GM12878 (cell line): ENCODE results near the gene CPEB3. TPM values are rescaled to one million over a fixed set of nuclear protein-coding genes. Genes with fewer than 3 reads are reported as not detected.

Experiments used
- ATAC-seq: fragments of 200-7000 bp; cut with Tn5 transposase; 3 replicates; pipeline ENCODE4 v1.9.1; 2020; ENCODE audit warnings: mild to moderate bottlenecking, moderate library complexity
- BruUV-seq: library from RNA; stranded (reverse); fragments of 400-500 nt; replicated peaks from 2 replicates; lab custom pipeline; 2021; lab: Mats Ljungman, UMichigan
- CTCF ChIA-PET: fragments of 300-600 bp; sonication (Branson Sonifier 250); formaldehyde crosslinking; extraction: SDS; loops from one replicate; lab custom pipeline; 2021; ENCODE audit warnings: inconsistent platforms; lab: Yijun Ruan, JAX
- POLR2A ChIA-PET: fragments of 350-600 bp; formaldehyde crosslinking; extraction: SDS; loops from one replicate; lab custom pipeline; 2021; ENCODE audit warnings: inconsistent platforms; lab: Charles Lee
- RAD21 ChIA-PET: fragments of 300-600 bp; sonication (Branson Sonifier 250); formaldehyde crosslinking; loops from one replicate; lab custom pipeline; 2023; ENCODE audit warnings: antibody characterized with exemption; ENCODE audit not compliant: unreplicated experiment; lab: Charles Lee
- SMC1A ChIA-PET: fragments of 300-600 bp; sonication (Branson Sonifier 250); formaldehyde crosslinking; loops from one replicate; lab custom pipeline; 2023; ENCODE audit not compliant: unreplicated experiment, uncharacterized antibody; lab: Charles Lee
- DNase-seq: peaks from one replicate; pipeline ENCODE4 v3.0.0-alpha.2; 2011; ENCODE audit warnings: low read depth, low spot score
- FAIRE-seq: peaks from 3 replicates; lab custom pipeline; 2011; peaks lifted over from hg19 to GRCh38; lab: Jason Lieb, UNC
- H2AFZ ChIP-seq: 2 replicates; pipeline ENCODE4 v1.6.0; 2011; ENCODE audit warnings: low read depth, low read length, control low read depth; ENCODE audit not compliant: control insufficient read depth
- H3K27ac ChIP-seq: 2 replicates; pipeline ENCODE4 v1.5.1; 2011; ENCODE audit warnings: control low read depth; ENCODE audit not compliant: control insufficient read depth, insufficient read depth
- H3K27me3 ChIP-seq, 2 experiments: replicated peaks in 1 of 2; 2 replicates each; pipeline versions ENCODE4 v1.6.0 to v1.6.1; 2011; ENCODE audit warnings: low read length in 1 of 2; ENCODE audit not compliant: control insufficient read depth in 2 of 2, insufficient read depth in 2 of 2
- H3K36me3 ChIP-seq, 2 experiments: 2 replicates each; pipeline ENCODE4 v1.5.1; 2011; ENCODE audit warnings: low read length in 1 of 2; ENCODE audit not compliant: control insufficient read depth in 2 of 2, insufficient read depth in 2 of 2
- H3K4me1 ChIP-seq: 2 replicates; pipeline ENCODE4 v1.6.1; 2011; ENCODE audit warnings: mild to moderate bottlenecking, low read length, moderate library complexity, mixed read lengths; ENCODE audit not compliant: control insufficient read depth, insufficient read depth
- H3K4me2 ChIP-seq: 2 replicates; pipeline ENCODE4 v1.6.0; 2011; ENCODE audit warnings: control low read depth; ENCODE audit not compliant: control insufficient read depth, insufficient read depth
- H3K4me3 ChIP-seq: fragments of 200-600 bp; sonication (generic); 2 replicates; pipeline ENCODE4 v1.5.1; 2016
- H3K79me2 ChIP-seq: 2 replicates; pipeline ENCODE4 v1.6.0; 2011; ENCODE audit warnings: low read length; ENCODE audit not compliant: control insufficient read depth, insufficient read depth
- H3K9ac ChIP-seq: 2 replicates; pipeline ENCODE4 v1.8.0; 2011; ENCODE audit warnings: low read length, control low read depth, mixed read lengths; ENCODE audit not compliant: control insufficient read depth, insufficient read depth
- H3K9me3 ChIP-seq: replicated peaks from 3 replicates; pipeline ENCODE4 v1.5.1; 2011; ENCODE audit warnings: mild to moderate bottlenecking, low read length; ENCODE audit not compliant: control insufficient read depth, insufficient read depth
- H4K20me1 ChIP-seq: 2 replicates; pipeline ENCODE4 v1.6.0; 2011; ENCODE audit not compliant: control insufficient read depth, insufficient read depth
- RUNX3 ChIP-seq: IDR thresholded peaks from 2 replicates; pipeline ENCODE4 v1.6.1; 2012; ENCODE audit warnings: low read length, inconsistent platforms
- WGBS: methylation state at CpG from one replicate; pipeline ENCODE4 v1.1.6; 2016; ENCODE audit warnings: low lambda C conversion rate; ENCODE audit not compliant: insufficient replicate concordance, insufficient coverage; ENCODE audit errors: missing lambda C conversion rate; 5-methylcytosine and 5-hydroxymethylcytosine counted together
- in situ Hi-C: fragments of 300-500 bp; cut with MboI; formaldehyde crosslinking; loops from 9 replicates; pipeline ENCODE4 v1.14.3; 2018; ENCODE audit warnings: mixed read lengths
- intact Hi-C: fragments of 100-400 bp; cut with micrococcal nuclease; formaldehyde crosslinking; loops from one replicate; pipeline ENCODE4 v1.14.2; 2022; ENCODE audit not compliant: unreplicated experiment
- polyA plus RNA-seq, 11 experiments: library from polyadenylated mRNA; depleted of rRNA in 4 of 11; unstranded in 6 of 11; stranded (reverse) in 5 of 11; fragments of >200 nt; fragmentation: Nextera tagmentation in 4 of 11; fragmentation: Illumina TruSeq in 1 of 11; extraction: Ambion mirVana in 4 of 11; extraction: Trizol in 1 of 11; gene quantifications; 1 replicate in 1 of 11; 2 replicates in 10 of 11; pipeline versions ENCODE4 v1.2.1 to v1.2.3, GENCODE V29; 2011 to 2016; ENCODE audit warnings: inconsistent platforms in 2 of 11, missing spikeins in 2 of 11, low read depth in 1 of 11
- total RNA-seq, 4 experiments: library from RNA; depleted of rRNA in 3 of 4; stranded (reverse); fragments of >200 nt in 3 of 4; fragmentation: Illumina TruSeq in 1 of 4; extraction: Trizol in 1 of 4; gene quantifications; 2 replicates each; pipeline versions ENCODE4 v1.2.1 to v1.2.3, GENCODE V29; 2013 to 2021
- TF ChIP-seq, protein P1 (sequence below): IDR thresholded peaks from 2 replicates; pipeline ENCODE4 v1.6.1; 2011; ENCODE audit warnings: borderline replicate concordance, low read depth, mild to moderate bottlenecking, moderate library complexity, mixed read lengths, low read length; ENCODE audit not compliant: insufficient read depth; ENCODE audit errors: extremely low read length
- TF ChIP-seq, protein P2 (sequence below): IDR thresholded peaks from 2 replicates; pipeline ENCODE4 v1.6.1; 2011; ENCODE audit warnings: borderline replicate concordance, low read depth, mild to moderate bottlenecking, moderate library complexity, low read length; ENCODE audit not compliant: insufficient read depth, poor library complexity, severe bottlenecking

CPEB3 gene
- total and polyA plus RNA-seq, 10 of the 15 experiments (the other 5 are each of a cell fraction or from before 2014, with no cell fraction given) = 0.50 to 2.3 (median 1.2) TPM

DNA sequence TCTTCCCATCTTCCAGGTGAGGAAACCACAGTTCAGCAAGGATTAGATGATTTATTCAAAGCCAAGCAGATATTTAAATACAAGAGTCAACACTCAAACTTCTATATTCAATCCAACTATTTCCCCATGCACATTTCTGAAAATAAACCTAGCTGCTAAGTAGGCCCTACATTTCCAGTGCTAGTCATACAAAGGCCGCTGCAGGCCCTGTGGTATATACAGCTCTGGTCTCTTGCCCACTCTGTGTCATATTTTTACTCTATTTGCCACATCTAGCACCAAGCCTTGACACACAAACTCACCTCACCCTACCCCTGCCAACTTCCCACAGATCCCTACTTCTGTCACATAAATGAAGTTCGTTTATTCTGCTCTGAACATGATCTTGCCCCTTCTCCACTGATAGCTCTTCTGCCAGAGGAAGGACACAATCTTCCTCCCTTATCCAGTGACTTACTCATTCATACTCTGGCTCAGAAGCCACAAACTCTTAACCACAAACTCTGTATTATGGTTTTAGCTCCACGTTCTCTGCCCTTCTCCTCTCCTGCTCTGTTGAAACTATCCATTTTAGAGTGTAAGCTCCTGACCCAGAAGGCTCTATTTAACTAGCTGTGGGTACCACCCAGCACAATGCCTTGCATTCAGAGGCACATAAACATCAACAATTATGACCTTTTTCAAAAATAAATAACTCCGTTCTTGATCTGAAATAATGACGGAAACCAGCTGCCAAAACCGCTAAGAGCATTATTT, 180.7 kb downstream of the CPEB3 start:
- peaks cover 0 to 4% of the 10 kb centered on the region in 2 experiments; a peak in 3 of 4 replicates for H3K36me3 ChIP-seq
- no peaks in the 10 kb centered on the region for H4K20me1 ChIP-seq
- H3K4me3 ChIP-seq = no peak overlapping the region
- in situ Hi-C loops = no loop called here
- ChIA-PET SMC1A (interaction anchor here (0.8 to 2.6 kb wide), 7 partner anchors 9 to 182 kb away, joined by 3 to 14 read pairs (median 5); no protein-coding TSS in a partner anchor), POLR2A (interaction anchor here (0.8 to 1.2 kb wide), 2 partner anchors 28 to 101 kb away, joined by 3 to 5 read pairs; no protein-coding TSS in a partner anchor), RAD21 (interaction anchor here (1.0 to 1.8 kb wide), 2 partner anchors 9 to 22 kb away, joined by 3 to 5 read pairs; no protein-coding TSS in a partner anchor), CTCF (interaction anchor here (0.9 to 2.0 kb wide), 4 partner anchors 9 to 182 kb away, joined by 3 to 10 read pairs (median 4); no protein-coding TSS in a partner anchor)
- no peak overlapping the region for H2AFZ ChIP-seq
- FAIRE-seq (no peak), DNase-seq (no peak), ATAC-seq (no peak)
- intact Hi-C loops = no loop called here
- TF ChIP-seq, protein P1, sequence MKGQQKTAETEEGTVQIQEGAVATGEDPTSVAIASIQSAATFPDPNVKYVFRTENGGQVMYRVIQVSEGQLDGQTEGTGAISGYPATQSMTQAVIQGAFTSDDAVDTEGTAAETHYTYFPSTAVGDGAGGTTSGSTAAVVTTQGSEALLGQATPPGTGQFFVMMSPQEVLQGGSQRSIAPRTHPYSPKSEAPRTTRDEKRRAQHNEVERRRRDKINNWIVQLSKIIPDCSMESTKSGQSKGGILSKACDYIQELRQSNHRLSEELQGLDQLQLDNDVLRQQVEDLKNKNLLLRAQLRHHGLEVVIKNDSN = no peak
- TF ChIP-seq, protein P2, sequence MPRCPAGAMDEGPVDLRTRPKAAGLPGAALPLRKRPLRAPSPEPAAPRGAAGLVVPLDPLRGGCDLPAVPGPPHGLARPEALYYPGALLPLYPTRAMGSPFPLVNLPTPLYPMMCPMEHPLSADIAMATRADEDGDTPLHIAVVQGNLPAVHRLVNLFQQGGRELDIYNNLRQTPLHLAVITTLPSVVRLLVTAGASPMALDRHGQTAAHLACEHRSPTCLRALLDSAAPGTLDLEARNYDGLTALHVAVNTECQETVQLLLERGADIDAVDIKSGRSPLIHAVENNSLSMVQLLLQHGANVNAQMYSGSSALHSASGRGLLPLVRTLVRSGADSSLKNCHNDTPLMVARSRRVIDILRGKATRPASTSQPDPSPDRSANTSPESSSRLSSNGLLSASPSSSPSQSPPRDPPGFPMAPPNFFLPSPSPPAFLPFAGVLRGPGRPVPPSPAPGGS = peak; percentile 49
- TF ChIP-seq RUNX3 = peak; percentile 15; the same call in 1 of the 2 replicates
- no peaks in the 10 kb centered on the region for H3K9me3 ChIP-seq
- no peak overlapping the region for H3K4me2 ChIP-seq
- H3K27me3 ChIP-seq = no peaks in the 10 kb centered on the region
- no peaks in the 10 kb centered on the region for H3K79me2 ChIP-seq
- BruUV-seq = no TSS peak
- H3K27ac ChIP-seq = no peak overlapping the region
- no peaks in the 10 kb centered on the region for H3K4me1 ChIP-seq
- 82% methylated on average over 6 of the region's 6 CpGs for WGBS
- no peak overlapping the region for H3K9ac ChIP-seq
